HG03432 (cell line): ENCODE results near the gene PIP4K2C.

ENCODE experiments used
- ATAC-seq: cut with Tn5 transposase; IDR thresholded peaks from one replicate; pipeline ENCODE4 v1.9.1; 2021; ENCODE audit warnings: mild to moderate bottlenecking, moderate library complexity; ENCODE audit not compliant: unreplicated experiment

The PIP4K2C gene

DNA sequence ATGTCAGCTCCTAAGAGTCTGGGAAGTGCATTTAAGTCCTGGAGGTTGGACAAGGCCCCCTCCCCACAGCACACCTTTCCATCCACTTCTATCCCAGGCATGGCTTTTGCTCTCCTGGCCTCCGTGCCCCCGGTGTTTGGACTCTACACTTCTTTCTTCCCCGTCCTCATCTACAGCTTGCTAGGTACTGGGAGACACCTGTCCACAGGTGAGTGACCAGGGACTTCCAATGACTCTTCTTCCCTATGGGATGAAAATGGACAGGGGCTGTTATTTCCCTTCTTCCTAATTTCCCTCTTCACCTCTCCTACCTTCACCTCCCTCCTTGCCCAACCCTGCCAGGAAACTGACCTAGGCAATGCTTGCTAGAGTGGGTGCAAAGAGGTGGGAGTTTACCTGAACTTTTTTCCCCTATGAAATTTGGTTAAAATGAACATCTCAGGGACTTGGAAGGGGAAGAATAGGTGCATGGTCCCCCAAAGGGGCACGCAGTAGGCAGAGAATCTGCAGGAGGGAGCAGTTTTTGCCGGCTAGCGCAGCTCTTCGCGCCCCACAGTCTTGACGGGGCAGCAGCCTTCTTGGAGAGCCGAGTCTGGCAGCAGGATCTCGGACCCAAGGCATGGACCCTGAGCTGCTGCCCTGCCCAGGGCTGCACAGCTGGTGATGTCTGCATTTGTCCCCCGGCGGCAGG, 29.4 kb downstream of the PIP4K2C start:
- ATAC-seq: no peak

DNA sequence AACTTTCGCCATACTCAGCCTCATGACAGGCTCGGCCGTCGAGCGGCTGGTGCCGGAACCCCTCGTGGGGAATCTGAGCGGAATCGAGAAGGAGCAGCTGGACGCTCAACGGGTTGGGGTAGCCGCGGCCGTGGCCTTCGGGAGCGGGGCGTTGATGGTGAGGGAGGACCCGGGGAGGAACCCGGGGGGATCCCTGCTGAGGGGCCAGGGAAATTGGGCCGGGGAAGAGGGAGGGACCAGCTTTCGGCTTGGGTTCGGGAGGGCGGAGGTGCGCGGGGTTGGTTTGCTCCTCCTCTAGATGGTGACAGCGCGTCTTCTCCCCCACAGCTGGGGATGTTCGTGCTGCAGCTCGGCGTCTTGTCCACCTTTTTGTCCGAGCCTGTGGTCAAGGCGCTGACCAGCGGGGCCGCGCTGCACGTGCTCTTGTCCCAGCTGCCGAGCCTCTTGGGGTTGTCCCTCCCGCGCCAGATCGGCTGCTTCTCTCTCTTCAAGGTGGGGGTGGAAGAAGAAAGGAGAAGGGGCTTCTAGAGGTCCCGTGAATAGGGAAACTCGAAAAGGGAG, 30.0 kb downstream of the PIP4K2C start:
- ATAC-seq: peak; percentile 24

DNA sequence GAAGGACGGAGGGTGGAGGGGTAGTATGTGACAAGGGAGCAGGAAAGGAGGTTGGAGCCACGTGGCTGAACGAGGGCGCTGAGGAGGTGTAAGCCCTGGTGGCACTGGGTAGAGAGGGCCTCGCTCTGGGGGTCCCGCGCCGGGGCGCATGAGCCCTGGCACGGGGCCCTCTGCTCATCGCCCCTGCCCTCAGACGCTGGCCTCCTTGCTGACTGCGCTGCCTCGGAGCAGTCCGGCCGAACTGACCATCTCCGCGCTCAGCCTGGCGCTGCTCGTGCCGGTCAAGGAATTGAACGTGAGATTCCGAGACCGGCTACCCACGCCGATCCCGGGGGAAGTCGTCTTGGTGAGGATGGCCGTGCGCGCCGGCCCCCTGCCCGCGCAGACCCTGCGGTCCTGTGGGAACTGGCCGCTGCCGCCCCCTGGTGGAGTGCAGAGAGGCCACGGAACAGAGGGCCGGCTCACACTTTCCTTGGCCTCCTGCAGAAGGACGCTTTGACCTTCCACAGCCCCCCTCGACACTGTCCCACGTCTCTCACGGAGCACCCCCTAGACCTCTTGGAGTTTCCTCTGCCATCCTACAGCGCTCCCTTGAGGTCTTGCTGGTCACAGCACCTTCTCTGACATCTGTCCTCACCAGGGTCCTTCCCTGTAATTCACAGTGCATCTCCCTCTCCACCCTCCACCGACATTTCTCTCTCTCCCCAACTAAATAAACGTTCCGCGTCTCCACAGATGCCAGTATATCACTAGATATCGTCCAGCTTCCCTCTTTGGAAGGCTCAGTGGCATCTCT, 30.7 kb downstream of the PIP4K2C start:
- peak; percentile 68 for ATAC-seq

DNA sequence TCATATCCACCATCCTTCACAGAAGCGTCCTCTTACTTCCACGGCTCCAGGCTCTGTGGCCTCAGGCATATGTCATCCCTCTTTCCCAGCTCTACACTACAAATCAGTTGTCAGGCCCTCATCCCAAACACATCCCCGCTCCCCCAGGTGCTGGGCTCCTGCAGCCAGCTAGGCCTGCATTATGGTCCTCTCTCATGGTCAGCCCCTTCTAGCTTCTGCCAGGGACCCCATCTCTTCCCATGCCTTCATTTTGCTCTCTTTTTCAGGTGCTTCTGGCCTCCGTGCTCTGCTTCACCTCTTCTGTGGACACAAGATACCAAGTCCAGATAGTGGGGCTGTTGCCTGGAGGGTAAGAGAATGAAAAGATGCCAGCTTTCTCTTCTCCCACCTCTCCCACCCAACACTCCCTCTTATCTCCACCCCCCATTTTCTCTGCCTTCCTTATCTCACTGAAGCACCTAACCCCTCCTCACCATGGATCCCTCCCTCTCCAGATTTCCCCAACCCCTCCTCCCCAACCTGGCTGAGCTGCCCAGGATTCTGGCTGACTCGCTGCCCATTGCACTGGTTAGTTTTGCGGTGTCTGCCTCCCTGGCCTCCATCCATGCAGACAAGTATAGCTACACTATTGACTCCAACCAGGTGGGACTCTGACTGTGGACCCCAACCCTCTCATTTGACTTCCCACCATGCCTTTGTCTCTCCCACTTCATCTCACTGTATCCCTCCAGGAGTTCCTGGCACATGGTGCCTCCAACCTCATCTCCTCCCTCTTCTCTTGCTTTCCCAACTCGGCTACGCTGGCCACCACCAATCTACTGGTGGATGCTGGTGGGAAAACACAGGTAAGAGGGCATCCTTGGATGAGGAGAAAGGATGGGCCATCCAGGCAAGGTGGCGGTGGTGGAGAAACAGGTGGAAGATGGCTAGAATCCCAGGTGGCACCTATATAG, 31.6 kb downstream of the PIP4K2C start:
- no peak for ATAC-seq

DNA sequence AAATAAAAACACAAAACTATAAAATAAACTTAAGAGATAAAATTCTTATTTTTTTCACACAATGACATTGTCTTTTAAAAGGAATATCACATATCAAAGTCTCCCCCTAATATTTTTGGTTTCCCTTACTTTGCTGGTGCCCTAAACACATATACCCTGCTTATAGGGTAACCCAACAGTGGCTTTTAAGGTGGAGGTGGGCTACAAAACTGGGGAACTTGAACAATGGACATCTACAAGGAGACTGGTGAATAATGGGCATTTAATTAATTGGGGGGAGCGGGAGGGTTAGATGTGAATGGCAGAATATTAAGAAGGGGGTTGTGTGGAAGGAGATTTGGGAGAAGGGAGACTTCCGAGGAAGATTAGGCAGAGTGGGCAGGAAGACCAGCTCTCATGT, 32.4 kb downstream of the PIP4K2C start:
- ATAC-seq: no peak

DNA sequence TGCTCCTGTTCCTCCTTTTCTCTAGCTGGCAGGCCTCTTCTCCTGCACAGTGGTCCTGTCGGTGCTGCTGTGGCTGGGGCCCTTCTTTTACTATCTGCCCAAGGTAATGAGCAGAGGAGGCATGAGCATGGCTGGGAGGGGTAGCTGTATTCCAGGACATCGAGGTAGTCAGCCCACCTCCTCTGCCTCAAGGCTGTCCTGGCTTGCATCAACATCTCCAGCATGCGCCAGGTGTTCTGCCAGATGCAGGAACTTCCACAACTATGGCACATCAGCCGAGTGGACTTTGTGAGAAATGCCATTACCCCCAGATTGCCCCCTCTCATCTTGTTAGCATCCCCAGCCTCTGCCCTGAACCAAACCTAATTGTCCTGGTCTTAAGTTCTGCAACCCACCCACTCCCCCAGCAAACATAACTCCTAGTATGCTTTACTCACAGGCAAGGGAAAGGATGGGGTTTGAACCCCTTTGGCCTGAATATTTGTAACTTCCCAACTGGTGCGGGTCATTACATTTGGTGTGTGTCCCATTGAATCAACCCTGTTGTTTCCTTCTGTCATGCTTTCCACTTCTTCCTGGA, 32.9 kb downstream of the PIP4K2C start:
- no peak for ATAC-seq

DNA sequence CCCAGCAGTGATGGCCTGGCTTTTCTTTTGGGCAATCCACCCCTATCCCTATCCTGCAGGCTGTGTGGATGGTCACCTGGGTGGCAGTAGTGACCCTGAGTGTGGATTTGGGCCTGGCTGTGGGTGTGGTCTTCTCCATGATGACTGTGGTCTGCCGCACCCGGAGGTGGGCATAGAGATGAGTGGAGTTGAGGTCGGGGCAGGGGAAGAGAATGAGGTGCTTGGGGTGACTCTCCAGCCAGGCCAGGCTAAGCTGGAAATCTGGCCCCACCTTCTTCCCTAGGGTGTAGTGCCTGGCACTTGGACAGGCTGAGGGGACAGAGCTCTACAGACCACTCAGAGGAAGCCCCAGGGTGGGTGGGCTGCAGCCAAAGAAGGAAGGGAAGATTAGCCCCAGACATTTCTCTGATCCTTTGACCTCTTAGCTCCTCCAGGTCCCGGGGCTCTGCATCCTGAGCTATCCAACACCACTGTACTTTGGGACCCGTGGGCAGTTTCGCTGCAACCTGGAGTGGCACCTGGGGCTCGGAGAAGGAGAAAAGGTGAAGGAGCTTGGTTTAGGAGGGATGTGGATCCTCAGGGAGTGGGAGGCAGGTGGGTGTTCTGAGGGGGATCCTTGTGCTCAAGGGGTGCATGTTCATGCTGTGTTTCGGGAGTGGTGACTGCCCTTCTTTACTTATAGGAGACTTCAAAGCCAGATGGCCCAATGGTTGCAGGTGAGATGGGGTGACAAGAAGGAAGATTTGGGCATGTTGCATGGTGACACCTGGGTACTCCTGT, 33.6 kb downstream of the PIP4K2C start:
- ATAC-seq: no peak

DNA sequence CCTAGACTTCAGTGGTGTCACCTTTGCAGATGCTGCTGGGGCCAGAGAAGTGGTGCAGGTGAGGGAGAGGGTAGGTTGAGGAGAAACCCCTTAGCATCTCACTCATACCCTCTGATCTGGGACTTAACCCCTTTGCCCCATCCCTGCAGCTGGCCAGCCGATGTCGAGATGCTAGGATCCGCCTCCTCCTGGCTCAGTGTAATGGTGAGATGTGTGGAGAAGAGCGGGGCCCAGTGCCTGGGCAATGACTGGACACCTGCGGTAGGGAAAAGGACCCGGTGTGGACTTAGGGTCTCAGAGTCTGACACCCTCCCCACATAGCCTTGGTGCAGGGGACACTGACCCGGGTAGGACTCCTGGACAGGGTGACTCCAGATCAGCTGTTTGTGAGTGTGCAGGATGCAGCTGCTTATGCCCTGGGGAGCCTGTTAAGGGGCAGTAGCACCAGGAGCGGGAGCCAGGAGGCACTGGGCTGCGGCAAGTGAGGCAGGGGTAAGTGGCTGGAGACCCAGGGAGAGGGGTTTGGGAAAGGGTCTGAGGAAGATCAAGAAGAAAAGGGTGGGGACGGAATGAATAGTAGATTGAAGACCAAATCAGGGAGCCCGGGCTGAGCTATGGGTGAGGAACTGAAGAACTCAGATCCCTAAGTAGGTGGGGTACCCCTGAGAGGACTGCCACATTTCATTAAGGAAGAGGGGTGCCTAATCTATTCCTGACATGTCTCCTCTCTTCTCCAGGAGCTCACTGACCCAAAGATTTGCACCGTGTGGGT, 34.5 kb downstream of the PIP4K2C start:
- no peak for ATAC-seq

DNA sequence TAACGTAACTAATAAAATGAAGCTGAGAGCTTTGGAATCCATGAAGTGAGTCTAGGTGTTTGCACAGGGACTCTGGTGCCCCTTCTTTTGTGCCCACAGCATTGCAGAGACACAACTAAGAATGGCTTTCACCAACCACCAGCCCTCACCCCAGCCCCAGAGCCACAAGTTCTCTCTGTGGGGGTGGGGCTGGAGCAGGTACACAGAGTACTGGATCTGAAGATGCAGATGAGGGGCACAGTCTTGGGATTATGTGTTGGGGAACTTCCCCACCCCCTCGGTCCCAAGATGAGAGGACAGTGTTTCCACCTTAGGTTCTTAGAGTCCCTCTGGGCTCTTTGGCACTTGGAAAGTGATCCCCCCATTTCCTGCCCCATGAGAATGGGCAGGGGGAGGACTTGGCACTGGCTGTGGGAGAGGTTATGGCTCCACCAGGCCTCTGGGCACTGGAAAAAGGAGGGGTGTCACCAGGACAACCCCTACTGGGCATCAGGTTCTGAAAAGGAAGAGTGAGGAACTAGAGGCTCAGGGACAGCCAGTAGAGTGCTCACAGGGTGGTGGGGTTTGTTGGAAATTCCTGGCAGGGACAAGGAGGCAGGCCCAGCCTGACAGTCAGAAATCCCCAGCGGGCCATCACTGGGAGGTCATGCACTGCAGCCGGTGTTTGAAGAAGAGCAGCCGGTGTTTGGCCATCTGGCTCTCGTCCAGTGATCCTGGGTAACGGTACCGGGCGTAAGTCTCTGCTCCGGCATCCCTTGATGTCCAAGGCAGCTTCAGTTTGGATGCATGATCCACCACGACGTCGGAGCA, 35.3 kb downstream of the PIP4K2C start:
- ATAC-seq: no peak

DNA sequence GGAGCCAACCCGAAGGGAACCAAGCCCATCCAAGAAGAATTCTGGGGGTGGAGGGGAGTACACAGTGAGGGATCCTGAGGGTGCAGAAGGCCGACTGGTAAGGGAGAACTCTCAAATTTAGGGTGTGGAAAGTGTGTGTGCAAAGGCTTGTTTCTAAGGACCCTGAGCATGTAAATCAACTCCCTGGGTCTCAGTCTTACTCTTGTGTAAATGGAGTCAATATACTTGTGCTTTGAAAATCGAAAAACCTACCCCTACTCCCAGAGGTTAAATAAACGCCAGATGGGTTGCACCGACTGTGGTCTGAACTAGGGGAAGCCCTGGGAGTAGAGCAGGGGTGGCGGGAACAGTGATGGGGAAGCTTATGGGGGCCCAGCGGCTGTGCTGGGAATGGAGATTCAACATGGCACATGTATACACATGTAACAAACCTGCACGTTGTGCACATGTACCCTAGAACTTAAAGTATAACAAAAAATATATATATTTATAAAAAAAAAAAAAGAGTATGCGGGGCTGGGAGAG, 36.0 kb downstream of the PIP4K2C start:
- ATAC-seq: no peak

DNA sequence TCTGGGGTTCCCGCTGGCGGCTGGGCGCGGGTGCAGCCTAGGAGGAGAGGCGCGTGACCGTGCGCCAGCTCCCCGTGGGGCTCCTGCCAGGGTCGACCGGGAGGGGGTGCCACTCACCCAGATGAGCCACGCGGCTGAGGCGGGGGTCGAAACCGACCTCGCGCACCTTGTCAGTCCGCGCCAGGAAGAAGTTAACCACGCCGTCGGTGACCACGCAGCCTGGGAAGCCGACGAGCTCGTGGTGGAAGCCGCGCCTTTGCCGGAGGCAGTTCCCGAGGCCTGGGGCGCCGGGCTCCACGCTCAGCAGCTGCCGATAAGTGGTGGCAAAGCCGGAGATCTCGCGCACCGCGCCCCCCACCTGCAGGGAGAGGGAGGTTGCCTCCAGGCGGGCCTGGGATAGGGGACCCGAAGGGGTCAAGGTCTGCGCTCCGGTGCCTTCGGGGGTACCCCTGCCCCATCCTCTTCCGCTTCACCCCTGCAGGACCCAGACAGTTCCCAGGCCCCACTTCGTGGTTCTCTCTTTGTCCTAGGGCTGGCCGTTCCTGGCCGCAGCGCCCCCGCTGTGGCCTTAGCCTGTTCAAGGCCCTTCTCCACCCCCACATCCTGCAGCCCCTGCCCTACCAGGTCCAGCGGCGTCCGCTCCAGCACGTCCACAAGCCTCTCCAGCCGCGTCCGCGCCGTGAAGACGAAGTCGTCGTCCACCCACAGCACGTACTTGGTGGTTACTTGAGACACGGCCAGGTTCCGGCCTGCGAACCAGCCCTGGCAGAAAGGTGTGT, 36.7 kb downstream of the PIP4K2C start:
- ATAC-seq: no peak

DNA sequence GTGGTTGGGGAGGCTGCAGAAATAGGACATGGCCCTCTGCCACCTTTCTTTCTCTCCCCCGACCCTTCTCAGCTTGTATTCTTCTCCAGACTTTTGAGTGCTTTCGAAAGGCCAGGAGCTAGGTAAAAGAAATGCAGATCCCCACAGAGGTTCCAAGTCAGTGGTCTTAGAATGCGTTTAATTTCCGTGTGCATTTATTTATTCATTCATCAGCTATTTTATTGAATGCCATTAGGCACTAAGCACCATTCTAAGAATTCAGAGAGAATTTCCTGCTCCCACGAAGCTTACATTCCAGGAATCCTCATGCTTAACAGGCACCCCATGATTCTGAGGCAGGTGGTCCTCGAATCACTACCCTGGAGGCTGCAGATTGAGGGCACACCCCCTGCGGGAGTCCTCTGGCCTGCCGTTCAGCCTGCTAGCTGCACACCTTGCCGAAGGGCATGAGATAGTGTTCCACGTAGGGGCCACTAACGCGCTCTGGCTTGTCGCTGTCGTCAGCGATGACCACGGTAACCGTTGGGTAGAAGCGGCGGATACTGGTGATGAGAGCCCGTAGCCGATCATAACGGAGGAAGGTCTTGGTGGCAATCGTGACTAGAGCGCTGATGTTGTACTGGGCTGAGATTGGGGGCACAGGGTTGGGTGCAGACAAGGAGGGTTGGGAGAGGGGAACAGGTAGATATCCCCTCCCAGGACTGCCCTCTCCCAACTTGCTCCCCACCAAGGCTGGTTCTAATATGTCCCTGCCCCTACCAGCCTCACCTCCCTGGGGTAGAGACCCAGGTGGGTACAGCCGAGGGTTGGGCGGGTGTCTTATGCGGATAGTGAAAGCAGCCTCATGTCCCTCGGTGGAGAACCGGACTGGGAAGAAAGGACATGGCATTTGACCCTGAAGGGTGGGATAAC, 37.5 kb downstream of the PIP4K2C start:
- no peak for ATAC-seq

DNA sequence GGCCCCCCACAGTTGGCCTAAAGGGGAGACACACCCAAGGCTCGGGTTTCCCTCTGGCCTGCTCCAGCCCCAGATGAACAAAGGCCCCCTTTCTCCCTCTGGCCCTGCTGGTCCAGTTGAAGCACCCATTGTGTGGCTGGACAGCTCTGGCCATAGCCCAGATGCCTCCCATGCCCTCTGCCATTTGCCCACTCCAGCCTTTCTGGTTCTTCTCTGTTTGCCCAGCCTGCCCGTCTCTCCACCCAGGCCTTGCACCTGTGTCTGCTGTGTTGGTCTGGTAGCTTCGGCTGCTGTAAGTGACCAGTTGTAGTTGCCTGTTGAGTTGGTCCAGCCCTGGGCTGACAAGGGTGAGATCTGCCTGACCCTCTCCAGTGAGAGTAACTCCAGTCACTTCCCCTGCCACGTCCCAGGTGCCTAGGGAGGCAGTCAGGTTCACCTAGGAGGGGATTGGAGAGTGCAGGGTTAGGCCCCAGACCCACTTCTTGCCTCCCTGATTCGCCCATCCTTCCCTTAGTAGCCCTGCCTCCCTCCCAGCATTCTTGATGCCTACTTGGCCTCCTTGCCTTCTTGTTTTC, 39.0 kb downstream of the PIP4K2C start:
- no peak for ATAC-seq

DNA sequence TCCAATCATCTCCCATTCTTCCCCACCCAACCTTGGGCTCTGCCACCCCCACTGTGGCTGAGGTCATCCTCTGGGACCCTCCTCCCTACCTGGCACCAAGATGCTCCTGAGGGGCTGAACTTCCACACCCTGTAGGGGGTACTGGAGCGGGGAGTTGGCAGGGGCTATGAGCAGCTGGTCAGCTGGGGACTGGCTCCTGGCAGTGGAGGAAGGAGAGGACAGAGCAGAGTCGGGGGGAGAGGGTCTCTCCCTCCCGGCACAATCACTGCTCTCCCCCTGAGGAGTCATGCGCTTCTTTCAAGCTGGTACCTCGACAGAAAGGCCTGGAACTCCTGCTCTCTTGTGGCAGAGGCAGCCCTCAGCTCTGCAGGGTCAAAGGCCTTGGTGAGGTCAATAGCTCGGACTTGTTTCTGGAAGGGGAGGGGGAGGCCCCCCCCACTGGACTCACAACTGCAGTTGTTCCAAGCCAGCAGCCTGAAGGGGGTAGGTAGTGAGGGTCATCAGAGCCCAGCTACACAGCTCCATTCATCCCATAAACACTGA, 40.0 kb downstream of the PIP4K2C start:
- ATAC-seq: no peak

DNA sequence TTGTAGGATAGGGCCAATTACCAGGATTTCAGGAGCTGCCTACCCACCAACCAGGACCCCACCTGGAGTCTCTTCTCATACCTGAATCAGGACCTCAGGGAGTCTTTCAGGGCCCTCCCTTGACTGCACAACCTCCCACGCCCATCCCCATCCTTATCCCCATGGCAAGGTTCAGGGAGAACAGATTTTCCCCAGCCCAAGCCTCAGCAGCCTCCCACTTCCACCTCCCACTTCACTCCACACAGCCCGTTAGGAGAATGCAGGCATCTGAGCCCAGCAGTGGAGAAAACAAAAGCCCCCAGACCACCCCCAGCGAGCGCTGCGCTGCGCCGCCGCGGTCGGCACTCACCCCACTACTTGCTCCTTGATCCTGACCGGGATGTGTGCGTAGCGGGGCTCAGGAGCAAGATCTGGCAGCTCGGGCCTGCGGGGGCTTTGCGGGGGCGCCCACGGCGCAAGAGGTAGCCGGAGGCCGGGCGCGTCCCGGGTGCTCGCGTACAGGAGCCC, 40.6 kb downstream of the PIP4K2C start:
- no peak for ATAC-seq
